IMR-90 (cell line): Measurements from ENCODE around the gene GALR2. TPM values are rescaled to one million over a fixed set of nuclear protein-coding genes. Genes with fewer than 3 reads are reported as not detected.

Source experiments
- ATAC-seq: fragments of 200-7000 bp; cut with Tn5 transposase; 2 replicates; pipeline ENCODE4 v1.9.1; 2020; ENCODE audit warnings: low read depth, mild to moderate bottlenecking, moderate library complexity
- BruUV-seq: library from RNA; stranded (reverse); fragments of 400-500 nt; replicated peaks from 2 replicates; lab custom pipeline; 2021; lab: Mats Ljungman, UMichigan
- CTCF ChIA-PET: fragments of 300-600 bp; formaldehyde crosslinking; extraction: SDS; loops from one replicate; lab custom pipeline; 2021; ENCODE audit warnings: antibody characterized with exemption; lab: Yijun Ruan, JAX
- POLR2A ChIA-PET: fragments of 300-600 bp; sonication (Branson Sonifier 250); formaldehyde crosslinking; loops from one replicate; lab custom pipeline; 2022; ENCODE audit warnings: antibody characterized with exemption; ENCODE audit not compliant: unreplicated experiment; lab: Charles Lee
- DNase-seq: peaks from one replicate; pipeline ENCODE4 v3.0.0; 2013
- H2AFZ ChIP-seq: replicated peaks from 2 replicates; pipeline ENCODE3; 2013; ENCODE audit warnings: low read length, mild to moderate bottlenecking; ENCODE audit not compliant: poor library complexity
- H2AK5ac ChIP-seq: 2 replicates; pipeline ENCODE4 v1.6.1; 2013; ENCODE audit warnings: low read depth, low read length, inconsistent platforms
- H2AK9ac ChIP-seq: replicated peaks from 2 replicates; pipeline ENCODE3; 2013; ENCODE audit warnings: mild to moderate bottlenecking, low read depth, low read length, moderate library complexity; ENCODE audit not compliant: poor library complexity
- H2BK120ac ChIP-seq: 2 replicates; pipeline ENCODE4 v1.6.1; 2013; ENCODE audit warnings: low read depth, low read length, inconsistent platforms
- H2BK15ac ChIP-seq: 3 replicates; pipeline ENCODE4 v1.6.1; 2013; ENCODE audit warnings: low read depth, low read length, inconsistent platforms
- H2BK20ac ChIP-seq: 2 replicates; pipeline ENCODE4 v1.6.1; 2013; ENCODE audit warnings: low read depth, mild to moderate bottlenecking, inconsistent platforms, low read length, moderate library complexity
- H2BK5ac ChIP-seq: 2 replicates; pipeline ENCODE4 v1.6.1; 2013; ENCODE audit warnings: mild to moderate bottlenecking, low read depth, low read length, inconsistent platforms; ENCODE audit not compliant: poor library complexity, severe bottlenecking
- H3K14ac ChIP-seq: replicated peaks from 2 replicates; pipeline ENCODE4 v1.6.1; 2013; ENCODE audit warnings: low read depth, low read length, inconsistent platforms
- H3K18ac ChIP-seq: 2 replicates; pipeline ENCODE4 v1.6.1; 2013; ENCODE audit warnings: low read depth, low read length, control low read depth
- H3K23ac ChIP-seq: 2 replicates; pipeline ENCODE4 v1.6.1; 2013; ENCODE audit warnings: low read depth, low read length, inconsistent platforms
- H3K27ac ChIP-seq: 2 replicates; pipeline ENCODE4 v1.5.1; 2013; ENCODE audit warnings: mild to moderate bottlenecking, control low read depth, low read length; ENCODE audit not compliant: insufficient read depth
- H3K27me3 ChIP-seq: 2 replicates; pipeline ENCODE4 v1.6.1; 2013; ENCODE audit warnings: low read length; ENCODE audit not compliant: control insufficient read depth, insufficient read depth
- H3K36me3 ChIP-seq: 2 replicates; pipeline ENCODE4 v1.6.1; 2013; ENCODE audit warnings: low read length, mixed read lengths; ENCODE audit not compliant: control insufficient read depth, insufficient read depth
- H3K4ac ChIP-seq: 2 replicates; pipeline ENCODE4 v1.6.1; 2013; ENCODE audit warnings: low read depth, low read length, inconsistent platforms
- H3K4me1 ChIP-seq: 2 replicates; pipeline ENCODE4 v1.6.1; 2013; ENCODE audit warnings: low read length, mixed read lengths; ENCODE audit not compliant: control insufficient read depth, insufficient read depth
- H3K4me2 ChIP-seq: 2 replicates; pipeline ENCODE4 v1.6.1; 2013; ENCODE audit warnings: low read depth, mild to moderate bottlenecking, control low read depth, low read length, moderate library complexity
- H3K4me3 ChIP-seq: 2 replicates; pipeline ENCODE4 v1.5.1; 2013; ENCODE audit warnings: low read depth, mild to moderate bottlenecking, control low read depth, low read length, moderate library complexity; ENCODE audit not compliant: insufficient read depth
- H3K56ac ChIP-seq: 2 replicates; pipeline ENCODE4 v1.6.1; 2013; ENCODE audit warnings: low read length, inconsistent platforms; ENCODE audit not compliant: insufficient read depth; ENCODE audit errors: extremely low read depth
- H3K79me1 ChIP-seq, 2 experiments: 2 replicates each; pipeline ENCODE4 v1.6.1; 2013; ENCODE audit warnings: low read length in 2 of 2, inconsistent platforms in 1 of 2, low read depth in 1 of 2
- H3K9ac ChIP-seq: 2 replicates; pipeline ENCODE4 v1.6.1; 2013; ENCODE audit warnings: low read depth, low read length, control low read depth
- H3K9me1 ChIP-seq: 2 replicates; pipeline ENCODE4 v1.6.1; 2013; ENCODE audit warnings: low read length, inconsistent platforms; ENCODE audit not compliant: insufficient read depth
- H3K9me3 ChIP-seq: 2 replicates; pipeline ENCODE4 v1.6.1; 2013; ENCODE audit warnings: low read length; ENCODE audit not compliant: control insufficient read depth, insufficient read depth
- H4K20me1 ChIP-seq: 2 replicates; pipeline ENCODE4 v1.6.1; 2013; ENCODE audit warnings: low read length, inconsistent platforms; ENCODE audit not compliant: insufficient read depth
- H4K5ac ChIP-seq: 2 replicates; pipeline ENCODE4 v1.6.1; 2013; ENCODE audit warnings: mild to moderate bottlenecking, low read depth, low read length, control low read depth
- H4K8ac ChIP-seq, 2 experiments: 2 replicates each; pipeline ENCODE4 v1.6.1; 2013; ENCODE audit warnings: low read depth in 2 of 2, low read length in 2 of 2, control low read depth in 1 of 2, inconsistent platforms in 1 of 2
- H4K91ac ChIP-seq: 2 replicates; pipeline ENCODE4 v1.6.1; 2013; ENCODE audit warnings: low read depth, low read length, inconsistent platforms; ENCODE audit not compliant: insufficient read depth
- BHLHE40 ChIP-seq: fragments of 150-350 bp; IDR thresholded peaks from 2 replicates; pipeline ENCODE4 v1.6.1; 2016; ENCODE audit warnings: mild to moderate bottlenecking, low read depth, low read length
- CEBPB ChIP-seq: IDR thresholded peaks from 2 replicates; pipeline ENCODE4 v1.6.1; 2012; ENCODE audit warnings: low read depth, low read length, improper control_type of control experiment
- CHD1 ChIP-seq: IDR thresholded peaks from 2 replicates; pipeline ENCODE4 v1.6.1; 2012; ENCODE audit warnings: low read depth, low read length, improper control_type of control experiment
- CTCF ChIP-seq: conservative IDR thresholded peaks from 2 replicates; pipeline ENCODE4 v1.5.1; 2012; ENCODE audit warnings: mild to moderate bottlenecking, low read depth, low read length, improper control_type of control experiment
- FOS ChIP-seq: fragments of 150-350 bp; IDR thresholded peaks from 2 replicates; pipeline ENCODE4 v1.6.1; 2016; ENCODE audit warnings: low read depth, low read length
- MAFK ChIP-seq: IDR thresholded peaks from 2 replicates; pipeline ENCODE4 v1.6.1; 2012; ENCODE audit warnings: low read depth, low read length, improper control_type of control experiment
- MAZ ChIP-seq: IDR thresholded peaks from 2 replicates; pipeline ENCODE4 v1.6.1; 2012; ENCODE audit warnings: low read depth, mild to moderate bottlenecking, low read length, improper control_type of control experiment, moderate library complexity, borderline replicate concordance
- MXI1 ChIP-seq: IDR thresholded peaks from 2 replicates; pipeline ENCODE4 v1.6.1; 2012; ENCODE audit warnings: low read depth, mild to moderate bottlenecking, low read length, moderate library complexity, borderline replicate concordance
- NFE2L2 ChIP-seq: fragments of 150-350 bp; IDR thresholded peaks from 2 replicates; pipeline ENCODE4 v1.6.1; 2016; ENCODE audit warnings: low read depth, mild to moderate bottlenecking, low read length
- POLR2A ChIP-seq: IDR thresholded peaks from 2 replicates; pipeline ENCODE4 v1.6.1; 2012; ENCODE audit warnings: mild to moderate bottlenecking, low read depth, low read length
- RAD21 ChIP-seq: IDR thresholded peaks from 2 replicates; pipeline ENCODE4 v1.6.1; 2012; ENCODE audit warnings: low read length, improper control_type of control experiment
- RCOR1 ChIP-seq: IDR thresholded peaks from 2 replicates; pipeline ENCODE4 v1.6.1; 2012; ENCODE audit warnings: mild to moderate bottlenecking, low read length, improper control_type of control experiment; ENCODE audit not compliant: insufficient replicate concordance
- RFX5 ChIP-seq: IDR thresholded peaks from 2 replicates; pipeline ENCODE4 v1.8.0; 2012; ENCODE audit warnings: low read depth, mild to moderate bottlenecking, low read length, moderate library complexity
- SMC3 ChIP-seq: fragments of 150-350 bp; IDR thresholded peaks from 2 replicates; pipeline ENCODE4 v1.6.1; 2016; ENCODE audit warnings: low read depth, mild to moderate bottlenecking, antibody characterized with exemption, low read length, moderate library complexity
- USF2 ChIP-seq: fragments of 150-350 bp; IDR thresholded peaks from 2 replicates; pipeline ENCODE4 v1.6.1; 2017; ENCODE audit warnings: mild to moderate bottlenecking, antibody characterized with exemption, low read length, low read depth
- WGBS, 2 experiments: methylation state at CpG; one replicate each; pipeline versions ENCODE4 v1.1.5 to v1.1.7; 2013; ENCODE audit warnings: missing lambda C conversion rate in 2 of 2; ENCODE audit not compliant: insufficient read length in 1 of 2; ENCODE audit errors: extremely low coverage in 2 of 2; 5-methylcytosine and 5-hydroxymethylcytosine counted together
- dilution Hi-C: fragments of 300-500 bp; cut with HindIII; formaldehyde crosslinking; loops from one replicate; pipeline ENCODE4 v1.14.3; 2018; ENCODE audit warnings: low sequenced_read_pairs; ENCODE audit not compliant: unreplicated experiment
- in situ Hi-C: fragments of 300-500 bp; cut with MboI; formaldehyde crosslinking; loops from 3 replicates; pipeline ENCODE4 v1.14.3; 2019; ENCODE audit warnings: low sequenced_read_pairs, inconsistent platforms, mixed read lengths
- intact Hi-C: fragments of 100-400 bp; cut with micrococcal nuclease; formaldehyde crosslinking; loops from 2 replicates; pipeline ENCODE4 v1.10.0; 2022
- polyA plus RNA-seq, 3 experiments: library from polyadenylated mRNA; depleted of rRNA; stranded (reverse); fragments of >200 nt; gene quantifications; 2 replicates each; pipeline ENCODE4 v1.2.3, GENCODE V29; 2012; ENCODE audit warnings: low replicate concordance in 1 of 3
- total RNA-seq: library from RNA; depleted of rRNA; stranded (reverse); fragments of >200 nt; gene quantifications from 2 replicates; pipeline ENCODE4 v1.2.3, GENCODE V29; 2012

The GALR2 gene
- total and polyA plus RNA-seq, 2 of the 4 experiments (the other 2 are of a cell fraction) = 0.07 TPM; not detected in 1

GRCh38 chr17:76049836-76050537, 24.6 kb upstream of the GALR2 start:
- Histone ChIP-seq H2BK5ac (no peak overlapping the region), H4K91ac (no peak overlapping the region), H3K9me1 (peaks cover 21% of the 10 kb centered on the region), H2AK9ac (peak overlapping the region; percentile 19), H4K20me1 (peaks cover 30% of the 10 kb centered on the region), H3K18ac (no peak overlapping the region), H3K27me3 (no peaks in the 10 kb centered on the region), H2BK20ac (no peak overlapping the region), H3K4me2 (no peak overlapping the region), H2BK120ac (no peak overlapping the region), H3K4me3 (no peak overlapping the region), H4K5ac (no peak overlapping the region), H3K56ac (no peak overlapping the region), H3K79me1 (peaks cover 7 to 65% of the 10 kb centered on the region in 2 experiments), H2AFZ (no peak overlapping the region), H2BK15ac (no peak overlapping the region), H4K8ac (no peak overlapping the region), H3K27ac (no peak overlapping the region), H3K14ac (no peak overlapping the region), H3K9ac (no peak overlapping the region), H3K4me1 (no peaks in the 10 kb centered on the region; the same call in 1 of the 2 replicates), H3K36me3 (peaks cover 66% of the 10 kb centered on the region), H3K23ac (0 out of 2 replicates have a peak overlapping the region, but pooled peaks have one; percentile 56), H3K9me3 (no peaks in the 10 kb centered on the region), H2AK5ac (no peak overlapping the region), H3K4ac (no peak overlapping the region)
- no TSS peak for BruUV-seq
- intact Hi-C loops = no loop called here
- ChIA-PET POLR2A (no interaction called here), CTCF (no interaction called here)
- WGBS, 2 experiments = 100% methylated on average over 7 of the region's 15 CpGs; no CpG with 5 or more reads in 1 of the 2 experiments
- in situ Hi-C loops = no loop called here
- dilution Hi-C loops = no loop called here
- no peak for TF ChIP-seq NFE2L2
- no peak for TF ChIP-seq SMC3
- TF ChIP-seq FOS = no peak
- no peak for TF ChIP-seq RFX5
- TF ChIP-seq RAD21 = no peak
- no peak for TF ChIP-seq MAZ
- no peak for TF ChIP-seq CTCF
- TF ChIP-seq MXI1 = no peak
- TF ChIP-seq CEBPB = no peak
- no peak for TF ChIP-seq BHLHE40
- TF ChIP-seq POLR2A = no peak
- TF ChIP-seq USF2 = no peak
- no peak for TF ChIP-seq MAFK
- TF ChIP-seq RCOR1 = no peak
- TF ChIP-seq CHD1 = no peak
- no peak for DNase-seq
- no peak for ATAC-seq
